ENCODE results near the gene GDF15.

- TF ChIP-seq CTCF (IDR thresholded peaks at IDR 0.05; ENCODE audit: insufficient read depth, low read length, poor library complexity, severe bottlenecking) (no peak), EZH2phosphoT487 (conservative IDR thresholded peaks at IDR 0.05; ENCODE audit: low read length) (no peak)
These were observed 11.9 kb upstream of the GDF15 start for GRCh38 chr19:18373892-18374629.
